ENCODE measurements around the gene THSD4.

Gene THSD4

DNA sequence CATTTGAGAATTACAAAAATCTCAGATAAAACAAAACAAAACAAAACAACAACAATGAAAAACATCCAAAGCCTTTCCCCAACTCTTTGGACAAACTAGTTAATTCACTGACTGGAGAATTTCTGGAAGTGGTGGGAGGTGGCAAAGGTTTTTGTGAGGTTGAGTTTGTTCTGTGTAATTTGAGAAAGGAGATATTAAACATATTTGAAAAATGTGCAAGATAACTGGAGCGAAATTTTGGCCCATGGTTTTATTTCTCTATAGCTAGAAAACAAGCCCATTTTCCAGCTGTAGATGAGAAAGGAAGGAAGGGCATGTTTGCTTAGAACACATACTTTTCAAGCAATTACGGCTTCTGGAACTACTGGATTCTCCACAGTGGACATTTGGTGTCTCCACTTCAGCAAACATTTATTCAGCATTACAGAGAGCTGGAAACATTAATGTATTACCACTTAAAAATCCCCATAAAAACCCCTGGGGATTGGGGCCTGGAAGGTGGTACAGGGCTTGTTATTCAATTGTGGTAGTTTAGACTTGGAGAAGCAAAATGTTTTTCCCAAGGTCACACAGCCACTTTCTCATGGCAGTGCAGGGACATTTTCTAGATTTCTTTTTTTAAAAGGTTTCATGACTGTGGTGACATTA is 135.8 kb downstream of the THSD4 start:
- H3K27me3 ChIP-seq (replicated peaks; ENCODE audit: insufficient read depth, low read length): no peaks in the 10 kb centered on the region

DNA sequence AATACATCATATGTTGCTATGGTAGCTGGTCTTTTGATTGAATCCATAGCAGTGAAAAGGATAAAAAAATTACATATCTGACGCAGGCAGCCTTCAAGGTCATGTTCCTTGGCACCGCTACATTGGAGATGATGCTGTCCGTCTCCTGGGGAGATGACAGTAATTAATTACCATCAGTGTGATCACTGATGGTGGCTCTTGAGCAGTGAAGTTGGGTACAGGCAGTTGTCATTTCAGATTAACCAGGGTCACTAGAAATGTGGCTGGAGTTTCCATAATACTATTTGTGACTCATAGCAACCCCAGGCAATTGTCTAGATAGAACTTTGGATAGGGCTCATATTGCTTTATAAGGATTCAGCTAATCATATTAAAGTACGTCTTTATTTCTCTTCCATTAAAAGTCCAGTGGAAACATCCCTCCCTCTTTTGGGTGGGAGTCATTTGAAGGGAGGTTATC is 136.3 kb downstream of the THSD4 start:
- no peak for DNase-seq
- H3K27ac ChIP-seq (ENCODE audit: low read length): no peak overlapping the region
- H2AFZ ChIP-seq (ENCODE audit: low read length): no peak overlapping the region
- H3K4me3 ChIP-seq (ENCODE audit: low read length): no peak overlapping the region
- no peaks in the 10 kb centered on the region for H3F3A ChIP-seq (ENCODE audit: insufficient read depth, low read length)
- TF ChIP-seq, protein P1, sequence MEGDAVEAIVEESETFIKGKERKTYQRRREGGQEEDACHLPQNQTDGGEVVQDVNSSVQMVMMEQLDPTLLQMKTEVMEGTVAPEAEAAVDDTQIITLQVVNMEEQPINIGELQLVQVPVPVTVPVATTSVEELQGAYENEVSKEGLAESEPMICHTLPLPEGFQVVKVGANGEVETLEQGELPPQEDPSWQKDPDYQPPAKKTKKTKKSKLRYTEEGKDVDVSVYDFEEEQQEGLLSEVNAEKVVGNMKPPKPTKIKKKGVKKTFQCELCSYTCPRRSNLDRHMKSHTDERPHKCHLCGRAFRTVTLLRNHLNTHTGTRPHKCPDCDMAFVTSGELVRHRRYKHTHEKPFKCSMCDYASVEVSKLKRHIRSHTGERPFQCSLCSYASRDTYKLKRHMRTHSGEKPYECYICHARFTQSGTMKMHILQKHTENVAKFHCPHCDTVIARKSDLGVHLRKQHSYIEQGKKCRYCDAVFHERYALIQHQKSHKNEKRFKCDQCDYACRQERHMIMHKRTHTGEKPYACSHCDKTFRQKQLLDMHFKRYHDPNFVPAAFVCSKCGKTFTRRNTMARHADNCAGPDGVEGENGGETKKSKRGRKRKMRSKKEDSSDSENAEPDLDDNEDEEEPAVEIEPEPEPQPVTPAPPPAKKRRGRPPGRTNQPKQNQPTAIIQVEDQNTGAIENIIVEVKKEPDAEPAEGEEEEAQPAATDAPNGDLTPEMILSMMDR (IDR thresholded peaks at IDR 0.05; ENCODE audit: low read length): no peak
- no peak for TF ChIP-seq EZH2phosphoT487 (IDR thresholded peaks at IDR 0.05; ENCODE audit: low read length)
- no peak for TF ChIP-seq EZH2 (optimal IDR thresholded peaks at IDR 0.05; ENCODE audit: low read depth, low read length)
- no peaks in the 10 kb centered on the region for H3K9me3 ChIP-seq (replicated peaks; ENCODE audit: insufficient read depth, low read length)
- no peaks in the 10 kb centered on the region for H4K20me1 ChIP-seq (ENCODE audit: insufficient read depth, low read length)
- H3K4me2 ChIP-seq (ENCODE audit: low read depth, low read length): no peak overlapping the region
- no peaks in the 10 kb centered on the region for H3K79me2 ChIP-seq (ENCODE audit: low read length)
- H3K27me3 ChIP-seq (replicated peaks; ENCODE audit: insufficient read depth, low read length): no peaks in the 10 kb centered on the region
- H3K4me1 ChIP-seq (ENCODE audit: low read length): no peaks in the 10 kb centered on the region
- no peak overlapping the region for H3K9ac ChIP-seq (ENCODE audit: low read length)
- no peaks in the 10 kb centered on the region for H3K36me3 ChIP-seq (replicated peaks; ENCODE audit: insufficient read depth, low read length)
- H3K9me2 ChIP-seq (replicated peaks; ENCODE audit: insufficient read depth, low read length): no peaks in the 10 kb centered on the region

More for the DNA sequence above, 135.8 kb downstream of the THSD4 start:
- H3F3A ChIP-seq (ENCODE audit: insufficient read depth, low read length): no peaks in the 10 kb centered on the region
- H3K4me1 ChIP-seq (ENCODE audit: low read length): no peaks in the 10 kb centered on the region
- TF ChIP-seq, protein P1 (IDR thresholded peaks at IDR 0.05; ENCODE audit: low read length): no peak
- TF ChIP-seq EZH2 (optimal IDR thresholded peaks at IDR 0.05; ENCODE audit: low read depth, low read length): no peak
- H3K27ac ChIP-seq (ENCODE audit: low read length): no peak overlapping the region
- no peak for DNase-seq
- H3K9me2 ChIP-seq (replicated peaks; ENCODE audit: insufficient read depth, low read length): no peaks in the 10 kb centered on the region
- H3K4me2 ChIP-seq (ENCODE audit: low read depth, low read length): no peak overlapping the region
- no peak overlapping the region for H2AFZ ChIP-seq (ENCODE audit: low read length)
- no peaks in the 10 kb centered on the region for H3K36me3 ChIP-seq (replicated peaks; ENCODE audit: insufficient read depth, low read length)
- no peaks in the 10 kb centered on the region for H4K20me1 ChIP-seq (ENCODE audit: insufficient read depth, low read length)
- H3K4me3 ChIP-seq (ENCODE audit: low read length): no peak overlapping the region
- H3K9me3 ChIP-seq (replicated peaks; ENCODE audit: insufficient read depth, low read length): no peaks in the 10 kb centered on the region
- H3K79me2 ChIP-seq (ENCODE audit: low read length): no peaks in the 10 kb centered on the region
- H3K9ac ChIP-seq (ENCODE audit: low read length): no peak overlapping the region

- no peaks in the 10 kb centered on the region for H3K9me2 ChIP-seq (replicated peaks; ENCODE audit: insufficient read depth, low read length)
- no peak overlapping the region for H3K4me2 ChIP-seq (ENCODE audit: low read depth, low read length)
- H3K4me3 ChIP-seq (ENCODE audit: low read length): no peak overlapping the region
- no peak for TF ChIP-seq EZH2 (optimal IDR thresholded peaks at IDR 0.05; ENCODE audit: low read depth, low read length)
- TF ChIP-seq, protein P1 (IDR thresholded peaks at IDR 0.05; ENCODE audit: low read length): no peak
- no peak for TF ChIP-seq EZH2phosphoT487 (IDR thresholded peaks at IDR 0.05; ENCODE audit: low read length)
- H3K27ac ChIP-seq (ENCODE audit: low read length): no peak overlapping the region
- no peaks in the 10 kb centered on the region for H3F3A ChIP-seq (ENCODE audit: insufficient read depth, low read length)
- H3K27me3 ChIP-seq (replicated peaks; ENCODE audit: insufficient read depth, low read length): no peaks in the 10 kb centered on the region
- H3K4me1 ChIP-seq (ENCODE audit: low read length): no peaks in the 10 kb centered on the region
- no peak for DNase-seq
- H3K9me3 ChIP-seq (replicated peaks; ENCODE audit: insufficient read depth, low read length): no peaks in the 10 kb centered on the region
- no peak overlapping the region for H3K9ac ChIP-seq (ENCODE audit: low read length)
- no peaks in the 10 kb centered on the region for H4K20me1 ChIP-seq (ENCODE audit: insufficient read depth, low read length)
- H3K36me3 ChIP-seq (replicated peaks; ENCODE audit: insufficient read depth, low read length): no peaks in the 10 kb centered on the region
- H2AFZ ChIP-seq (ENCODE audit: low read length): no peak overlapping the region
- H3K79me2 ChIP-seq (ENCODE audit: low read length): no peaks in the 10 kb centered on the region
Measured at GRCh38 chr15:71252044-71252739, 136.9 kb downstream of the THSD4 start.

All from MM.1S (cell line).